Heart left ventricle (tissue), 16 donors: ENCODE measurements around the gene S100P. TPM values are rescaled to one million over a fixed set of nuclear protein-coding genes. Genes with fewer than 3 reads are reported as not detected.

Source experiments
- ATAC-seq, 4 donors: fragments of 200-7000 bp; cut with Tn5 transposase; one replicate each; pipeline ENCODE4 v1.9.1; 2020 to 2022; ENCODE audit warnings: moderate library complexity in 4 of 4, mild to moderate bottlenecking in 3 of 4, moderate number of reproducible peaks in 1 of 4
- DNase-seq, 5 donors: peaks; one replicate each; pipeline ENCODE4 v3.0.0-alpha.2; 2020
- H3K27ac ChIP-seq, 12 donors: fragments of 200-600 bp; sonication (generic) in 4 of 12; one replicate each; pipeline versions ENCODE4 v1.5.0 to v1.8.0; 2016 to 2022; ENCODE audit warnings: mild to moderate bottlenecking in 2 of 12
- H3K27me3 ChIP-seq, 9 donors: fragments of 200-600 bp; sonication (generic) in 2 of 9; one replicate each; pipeline versions ENCODE4 v1.5.1 to v1.8.0; 2016 to 2022; ENCODE audit warnings: mild to moderate bottlenecking in 3 of 9
- H3K36me3 ChIP-seq, 9 donors: fragments of 200-600 bp; sonication (generic) in 2 of 9; one replicate each; pipeline versions ENCODE4 v1.5.0 to v1.8.0; 2018 to 2022; ENCODE audit warnings: mild to moderate bottlenecking in 2 of 9
- H3K4me1 ChIP-seq, 12 donors: fragments of 200-600 bp; sonication (generic) in 4 of 12; one replicate each; pipeline versions ENCODE4 v1.5.0 to v1.8.0; 2016 to 2022; ENCODE audit warnings: mild to moderate bottlenecking in 3 of 12
- H3K4me3 ChIP-seq, 12 donors: fragments of 200-600 bp; sonication (generic) in 4 of 12; one replicate each; pipeline versions ENCODE4 v1.5.0 to v1.8.0; 2017 to 2022; ENCODE audit warnings: mild to moderate bottlenecking in 9 of 12, moderate library complexity in 4 of 12
- H3K9me3 ChIP-seq, 12 donors: fragments of 200-600 bp; sonication (generic) in 4 of 12; one replicate each; pipeline versions ENCODE4 v1.5.0 to v1.8.0; 2016 to 2022; ENCODE audit warnings: mild to moderate bottlenecking in 1 of 12
- POLR2A ChIP-seq, 2 donors: fragments of 450-650 bp; IDR thresholded peaks; one replicate each; pipeline ENCODE4 v1.6.1; 2017; ENCODE audit warnings: antibody characterized with exemption in 2 of 2, mild to moderate bottlenecking in 2 of 2, moderate library complexity in 2 of 2
- WGBS, 4 donors: extraction: QIAGEN DNeasy Blood & Tissue Kit in 2 of 4; methylation state at CpG; one replicate each; pipeline versions ENCODE4 v1.1.5 to v1.1.7; 2013 to 2018; 5-methylcytosine and 5-hydroxymethylcytosine counted together
- intact Hi-C, 10 donors: fragments of 100-400 bp; cut with DNase I; formaldehyde crosslinking; loops; one replicate each; pipeline versions ENCODE4 v1.11.1 to v1.14.2; 2022
- polyA plus RNA-seq, 2 donors: library from polyadenylated mRNA; stranded (reverse); fragments of 200-250 nt; gene quantifications; one replicate each; pipeline ENCODE4 v1.2.3, GENCODE V29; 2013
- total RNA-seq, 9 donors: library from RNA; depleted of rRNA in 2 of 9; stranded (reverse); fragments of >200 nt in 2 of 9; fragmentation: NEBNext Ultra II Directional in 3 of 9; extraction: Animal tissue kit (Norgen Biotek cat#: 25700) in 3 of 9; gene quantifications; one replicate each; pipeline versions ENCODE4 v1.1.0 to v1.2.4, GENCODE V29; 2016 to 2023
- TF ChIP-seq, protein P1 (sequence below), 12 donors: fragments of 200-600 bp; sonication (generic) in 4 of 12; IDR thresholded peaks; one replicate each; pipeline versions ENCODE4 v1.5.0 to v1.8.0; 2018 to 2022; ENCODE audit warnings: antibody characterized with exemption in 12 of 12, mild to moderate bottlenecking in 5 of 12
- donor health status: ischemic (EF 13 %, LVEDD 7.1; RV severe dilation, severe dysfunction).
- donor health status: healthy with polysubstance abuse.
- donor health status: DM: no; HTN: yes; CAD: no.
- donor health status: DM: no; HTN: no; CAD: no.
- donor health status: ischemic (EF 25% LVEDD 6.9; RV normal size, moderate dysfunction).
- donor health status: ischemic (EF 25% LVEDD 5.7; RV mildly dilated, moderate dysfunction).
- donor health status: healthy.
- donor health status: DM: yes; HTN: yes; CAD: no.
- donor health status: ischemic (EF 35%, LVEDD 5.7; RV mildly dilated, moderate dysfunction).
- donor health status: nonischemic (EF 11% LVEDD 7.7; RV severe dilation, severe dysfunction).
- donor health status: DM: yes; HTN: yes; CAD: no.
- donor health status: PGD.
- donor health status: ischemic (EF 29% LVEDD 5.4; RV normal size, mild dysfunction).
- donor health status: nonischemic (EF 23%, LVEDD 6.1; RV moderate dilation, normal function).

S100P gene
- total and polyA plus RNA-seq, 11 donors: 0.19 to 4.1 (median 0.85) TPM; not detected in 2

GRCh38 chr4:6706173-6706572 lies 12.5 kb downstream of the S100P start:
- DNase-seq (no peak), ATAC-seq (no peak)
- peaks cover 0 to 68% (median 53%) of the 10 kb centered on the region in 12 donors for H3K4me1 ChIP-seq
- H3K27me3 ChIP-seq: no peaks in the 10 kb centered on the region
- intact Hi-C loops: loop anchor here in 2 of 10 donors (5.0 kb wide), 2 partner anchors 34 to 64 kb away; partner anchors contain the start of gene MRFAP1 (in 1 of the 2)
- no peak overlapping the region for H3K27ac ChIP-seq
- WGBS, 4 donors: 89 to 98% (median 96%) methylated on average over 5 of the region's 5 CpGs
- TF ChIP-seq, protein P1, sequence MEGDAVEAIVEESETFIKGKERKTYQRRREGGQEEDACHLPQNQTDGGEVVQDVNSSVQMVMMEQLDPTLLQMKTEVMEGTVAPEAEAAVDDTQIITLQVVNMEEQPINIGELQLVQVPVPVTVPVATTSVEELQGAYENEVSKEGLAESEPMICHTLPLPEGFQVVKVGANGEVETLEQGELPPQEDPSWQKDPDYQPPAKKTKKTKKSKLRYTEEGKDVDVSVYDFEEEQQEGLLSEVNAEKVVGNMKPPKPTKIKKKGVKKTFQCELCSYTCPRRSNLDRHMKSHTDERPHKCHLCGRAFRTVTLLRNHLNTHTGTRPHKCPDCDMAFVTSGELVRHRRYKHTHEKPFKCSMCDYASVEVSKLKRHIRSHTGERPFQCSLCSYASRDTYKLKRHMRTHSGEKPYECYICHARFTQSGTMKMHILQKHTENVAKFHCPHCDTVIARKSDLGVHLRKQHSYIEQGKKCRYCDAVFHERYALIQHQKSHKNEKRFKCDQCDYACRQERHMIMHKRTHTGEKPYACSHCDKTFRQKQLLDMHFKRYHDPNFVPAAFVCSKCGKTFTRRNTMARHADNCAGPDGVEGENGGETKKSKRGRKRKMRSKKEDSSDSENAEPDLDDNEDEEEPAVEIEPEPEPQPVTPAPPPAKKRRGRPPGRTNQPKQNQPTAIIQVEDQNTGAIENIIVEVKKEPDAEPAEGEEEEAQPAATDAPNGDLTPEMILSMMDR (IDR thresholded peaks at IDR 0.05): no peak
- H3K9me3 ChIP-seq: no peaks in the 10 kb centered on the region
- peaks cover 0 to 31% (median 23%) of the 10 kb centered on the region in 9 donors for H3K36me3 ChIP-seq
- no peak overlapping the region for H3K4me3 ChIP-seq

DNA sequence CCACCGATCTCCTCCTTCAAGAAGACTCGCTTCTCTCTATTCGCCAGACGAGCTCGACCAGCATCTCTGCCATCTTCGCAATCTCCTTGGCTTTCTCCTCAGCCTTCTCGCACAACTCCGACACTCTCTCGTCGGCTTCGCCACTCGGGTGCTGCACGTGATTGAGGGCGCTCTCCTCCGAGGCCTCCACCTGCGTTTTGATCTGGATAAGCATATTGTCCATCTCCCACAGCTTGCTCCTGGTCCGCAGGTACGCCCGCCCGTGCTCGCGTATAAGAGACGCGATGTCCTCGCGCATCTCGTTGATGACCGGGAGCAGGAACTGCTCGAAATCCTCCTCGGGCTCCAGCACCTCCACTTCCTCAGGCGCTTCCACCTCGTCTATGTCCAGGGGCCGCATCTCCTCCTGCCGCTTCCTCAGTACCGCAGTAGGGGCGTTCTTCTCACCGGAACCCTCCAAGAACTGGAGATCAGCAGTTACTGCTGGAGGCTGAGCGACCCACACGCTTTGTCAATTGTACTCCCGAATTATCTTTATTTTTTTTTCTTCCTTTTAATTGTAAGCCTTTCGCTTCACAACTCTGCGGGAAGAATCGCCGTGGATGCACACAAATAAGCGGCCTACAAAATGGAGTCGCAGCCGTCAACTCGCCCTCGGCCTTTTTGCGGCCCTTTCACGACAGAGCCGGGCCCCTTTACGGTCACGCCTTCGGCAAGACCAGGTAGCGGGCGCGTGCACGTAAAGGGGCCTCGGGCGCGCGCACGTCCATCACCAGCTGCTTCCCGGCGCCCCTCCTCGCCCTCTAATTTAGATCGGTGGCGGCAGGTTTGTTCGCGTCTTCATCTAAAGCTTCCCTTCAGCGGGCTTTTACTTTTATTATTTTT lies 15.8 kb downstream of the S100P start, which contains the start of gene MRFAP1L1:
Gene MRFAP1L1 (minus strand): TSS at position 636 of the 885 bp plus-strand sequence. CDS start 236 bp downstream, at position 400.
- peak within 1 kb of the TSS; percentile 70 to 95 (median 86) for H3K27ac ChIP-seq
- peak within 1 kb of the TSS; percentile 63 to 97 (median 88) for H3K4me3 ChIP-seq
- ATAC-seq: peak; percentile 82 to 92 (median 88)
- peak in 1 of 2 donors; percentile 43 for TF ChIP-seq POLR2A (IDR thresholded peaks at IDR 0.05)
- TF ChIP-seq, protein P1 (IDR thresholded peaks at IDR 0.05): peak in 3 of 12 donors; percentile 6 to 28 (median 16)
- H3K4me1 ChIP-seq: peaks cover 0 to 53% (median 43%) of the 10 kb centered on the region in 12 donors
- peak; percentile 97 to 98 (median 98) for DNase-seq
- 0 to 1% (median 0%) methylated on average over 70 to 72 of the region's 72 CpGs for WGBS, 4 donors
- H3K27me3 ChIP-seq: no peaks in the 10 kb centered on the region
- intact Hi-C loops: loop anchor here in 7 of 10 donors (1.0 to 10.0 kb wide), 5 partner anchors 35 to 275 kb away; partner anchors contain the start of gene MRFAP1 (in 7 of the 7)
- peaks cover 0 to 23% (median 11%) of the 10 kb centered on the region in 9 donors for H3K36me3 ChIP-seq
- H3K9me3 ChIP-seq: no peaks in the 10 kb centered on the region

DNA sequence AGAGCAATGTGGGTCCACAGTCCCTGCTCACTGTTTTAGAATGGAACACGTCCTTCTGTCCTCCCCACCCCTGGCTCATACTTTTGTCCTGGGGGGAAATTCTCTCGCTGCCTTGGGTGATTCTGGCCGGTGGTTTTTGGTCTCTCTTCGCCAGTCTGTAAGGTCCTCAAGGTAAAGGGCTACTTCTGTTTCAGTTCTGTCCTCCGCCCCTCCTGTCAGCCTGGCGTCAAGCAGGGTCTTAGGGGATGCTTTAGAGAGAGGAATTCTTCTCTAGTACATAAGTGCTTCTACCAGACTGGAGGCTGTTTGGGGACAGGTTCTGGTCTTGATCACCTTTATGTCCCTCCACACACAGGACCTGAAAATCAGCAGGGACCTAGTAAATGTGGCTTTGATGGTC lies 16.6 kb downstream of the S100P start:
- TF ChIP-seq POLR2A (IDR thresholded peaks at IDR 0.05): no peak
- TF ChIP-seq, protein P1 (IDR thresholded peaks at IDR 0.05): no peak
- Histone ChIP-seq H3K36me3 (peaks cover 0 to 23% (median 8%) of the 10 kb centered on the region in 9 donors), H3K4me3 (peak overlapping the region; percentile 63 to 97 (median 88)), H3K9me3 (no peaks in the 10 kb centered on the region), H3K27ac (peak overlapping the region in 11 of 12 donors; percentile 71 to 95 (median 87)), H3K27me3 (no peaks in the 10 kb centered on the region), H3K4me1 (peaks cover 1 to 51% (median 42%) of the 10 kb centered on the region in 12 donors)
- DNase-seq (no peak), ATAC-seq (peak in 2 of 4 donors; percentile 5 to 7)
- intact Hi-C loops: loop anchor here in 5 of 10 donors (1.0 to 10.0 kb wide), 3 partner anchors 36 to 275 kb away; partner anchors contain the start of gene MRFAP1 (in 1 of the 5)
- WGBS, 4 donors: 1 to 15% (median 11%) methylated on average over 6 of the region's 6 CpGs

DNA sequence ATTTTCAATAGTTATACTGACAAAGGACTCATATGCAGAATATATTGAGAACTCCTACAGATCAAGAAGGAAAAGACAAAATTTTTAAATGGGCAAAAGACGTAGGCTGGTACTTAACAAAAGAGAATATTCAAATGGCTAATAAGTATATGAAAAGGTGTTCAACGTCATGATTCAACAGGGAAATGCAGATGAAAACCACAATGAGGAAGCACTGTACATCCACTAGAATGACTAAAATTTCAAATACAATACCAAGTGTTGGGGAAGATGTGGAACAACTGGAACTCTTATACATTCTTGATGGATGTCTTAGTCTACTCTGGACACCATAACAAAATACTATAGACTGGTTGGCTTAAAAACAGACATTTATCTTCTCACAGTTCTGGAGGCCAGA lies 17.3 kb downstream of the S100P start:
- no peaks in the 10 kb centered on the region for H3K9me3 ChIP-seq
- TF ChIP-seq, protein P1 (IDR thresholded peaks at IDR 0.05): no peak
- TF ChIP-seq POLR2A (IDR thresholded peaks at IDR 0.05): no peak
- no peak overlapping the region for H3K27ac ChIP-seq
- peaks cover 3 to 48% (median 39%) of the 10 kb centered on the region in 12 donors for H3K4me1 ChIP-seq
- no peaks in the 10 kb centered on the region for H3K27me3 ChIP-seq
- DNase-seq: no peak
- H3K4me3 ChIP-seq: no peak overlapping the region
- WGBS, 4 donors: 79 to 87% (median 82%) methylated on average over 2 of the region's 2 CpGs
- ATAC-seq: no peak
- intact Hi-C loops: loop anchor here in 5 of 10 donors (1.0 to 10.0 kb wide), 3 partner anchors 37 to 274 kb away; partner anchors contain the start of gene MRFAP1 (in 1 of the 5)
- H3K36me3 ChIP-seq: peaks cover 0 to 18% (median 3%) of the 10 kb centered on the region in 9 donors
